IMR-90 (cell line): ENCODE results near the gene NGEF. TPM values are rescaled to one million over a fixed set of nuclear protein-coding genes. Genes with fewer than 3 reads are reported as not detected.

Experiments
- ATAC-seq: fragments of 200-7000 bp; cut with Tn5 transposase; 2 replicates; pipeline ENCODE4 v1.9.1; 2020; ENCODE audit warnings: low read depth, mild to moderate bottlenecking, moderate library complexity
- BruUV-seq: library from RNA; stranded (reverse); fragments of 400-500 nt; replicated peaks from 2 replicates; lab custom pipeline; 2021; lab: Mats Ljungman, UMichigan
- CTCF ChIA-PET: fragments of 300-600 bp; formaldehyde crosslinking; extraction: SDS; loops from one replicate; lab custom pipeline; 2021; ENCODE audit warnings: antibody characterized with exemption; lab: Yijun Ruan, JAX
- POLR2A ChIA-PET: fragments of 300-600 bp; sonication (Branson Sonifier 250); formaldehyde crosslinking; loops from one replicate; lab custom pipeline; 2022; ENCODE audit warnings: antibody characterized with exemption; ENCODE audit not compliant: unreplicated experiment; lab: Charles Lee
- DNase-seq: peaks from one replicate; pipeline ENCODE4 v3.0.0; 2013
- H2AFZ ChIP-seq: replicated peaks from 2 replicates; pipeline ENCODE3; 2013; ENCODE audit warnings: low read length, mild to moderate bottlenecking; ENCODE audit not compliant: poor library complexity
- H2AK5ac ChIP-seq: 2 replicates; pipeline ENCODE4 v1.6.1; 2013; ENCODE audit warnings: low read depth, low read length, inconsistent platforms
- H2AK9ac ChIP-seq: replicated peaks from 2 replicates; pipeline ENCODE3; 2013; ENCODE audit warnings: mild to moderate bottlenecking, low read depth, low read length, moderate library complexity; ENCODE audit not compliant: poor library complexity
- H2BK120ac ChIP-seq: 2 replicates; pipeline ENCODE4 v1.6.1; 2013; ENCODE audit warnings: low read depth, low read length, inconsistent platforms
- H2BK15ac ChIP-seq: 3 replicates; pipeline ENCODE4 v1.6.1; 2013; ENCODE audit warnings: low read depth, low read length, inconsistent platforms
- H2BK20ac ChIP-seq: 2 replicates; pipeline ENCODE4 v1.6.1; 2013; ENCODE audit warnings: low read depth, mild to moderate bottlenecking, inconsistent platforms, low read length, moderate library complexity
- H2BK5ac ChIP-seq: 2 replicates; pipeline ENCODE4 v1.6.1; 2013; ENCODE audit warnings: mild to moderate bottlenecking, low read depth, low read length, inconsistent platforms; ENCODE audit not compliant: poor library complexity, severe bottlenecking
- H3K14ac ChIP-seq: replicated peaks from 2 replicates; pipeline ENCODE4 v1.6.1; 2013; ENCODE audit warnings: low read depth, low read length, inconsistent platforms
- H3K18ac ChIP-seq: 2 replicates; pipeline ENCODE4 v1.6.1; 2013; ENCODE audit warnings: low read depth, low read length, control low read depth
- H3K23ac ChIP-seq: 2 replicates; pipeline ENCODE4 v1.6.1; 2013; ENCODE audit warnings: low read depth, low read length, inconsistent platforms
- H3K27ac ChIP-seq: 2 replicates; pipeline ENCODE4 v1.5.1; 2013; ENCODE audit warnings: mild to moderate bottlenecking, control low read depth, low read length; ENCODE audit not compliant: insufficient read depth
- H3K27me3 ChIP-seq: 2 replicates; pipeline ENCODE4 v1.6.1; 2013; ENCODE audit warnings: low read length; ENCODE audit not compliant: control insufficient read depth, insufficient read depth
- H3K36me3 ChIP-seq: 2 replicates; pipeline ENCODE4 v1.6.1; 2013; ENCODE audit warnings: low read length, mixed read lengths; ENCODE audit not compliant: control insufficient read depth, insufficient read depth
- H3K4ac ChIP-seq: 2 replicates; pipeline ENCODE4 v1.6.1; 2013; ENCODE audit warnings: low read depth, low read length, inconsistent platforms
- H3K4me1 ChIP-seq: 2 replicates; pipeline ENCODE4 v1.6.1; 2013; ENCODE audit warnings: low read length, mixed read lengths; ENCODE audit not compliant: control insufficient read depth, insufficient read depth
- H3K4me2 ChIP-seq: 2 replicates; pipeline ENCODE4 v1.6.1; 2013; ENCODE audit warnings: low read depth, mild to moderate bottlenecking, control low read depth, low read length, moderate library complexity
- H3K4me3 ChIP-seq: 2 replicates; pipeline ENCODE4 v1.5.1; 2013; ENCODE audit warnings: low read depth, mild to moderate bottlenecking, control low read depth, low read length, moderate library complexity; ENCODE audit not compliant: insufficient read depth
- H3K56ac ChIP-seq: 2 replicates; pipeline ENCODE4 v1.6.1; 2013; ENCODE audit warnings: low read length, inconsistent platforms; ENCODE audit not compliant: insufficient read depth; ENCODE audit errors: extremely low read depth
- H3K79me1 ChIP-seq, 2 experiments: 2 replicates each; pipeline ENCODE4 v1.6.1; 2013; ENCODE audit warnings: low read length in 2 of 2, inconsistent platforms in 1 of 2, low read depth in 1 of 2
- H3K9ac ChIP-seq: 2 replicates; pipeline ENCODE4 v1.6.1; 2013; ENCODE audit warnings: low read depth, low read length, control low read depth
- H3K9me1 ChIP-seq: 2 replicates; pipeline ENCODE4 v1.6.1; 2013; ENCODE audit warnings: low read length, inconsistent platforms; ENCODE audit not compliant: insufficient read depth
- H3K9me3 ChIP-seq: 2 replicates; pipeline ENCODE4 v1.6.1; 2013; ENCODE audit warnings: low read length; ENCODE audit not compliant: control insufficient read depth, insufficient read depth
- H4K20me1 ChIP-seq: 2 replicates; pipeline ENCODE4 v1.6.1; 2013; ENCODE audit warnings: low read length, inconsistent platforms; ENCODE audit not compliant: insufficient read depth
- H4K5ac ChIP-seq: 2 replicates; pipeline ENCODE4 v1.6.1; 2013; ENCODE audit warnings: mild to moderate bottlenecking, low read depth, low read length, control low read depth
- H4K8ac ChIP-seq, 2 experiments: 2 replicates each; pipeline ENCODE4 v1.6.1; 2013; ENCODE audit warnings: low read depth in 2 of 2, low read length in 2 of 2, control low read depth in 1 of 2, inconsistent platforms in 1 of 2
- H4K91ac ChIP-seq: 2 replicates; pipeline ENCODE4 v1.6.1; 2013; ENCODE audit warnings: low read depth, low read length, inconsistent platforms; ENCODE audit not compliant: insufficient read depth
- CEBPB ChIP-seq: IDR thresholded peaks from 2 replicates; pipeline ENCODE4 v1.6.1; 2012; ENCODE audit warnings: low read depth, low read length, improper control_type of control experiment
- CHD1 ChIP-seq: IDR thresholded peaks from 2 replicates; pipeline ENCODE4 v1.6.1; 2012; ENCODE audit warnings: low read depth, low read length, improper control_type of control experiment
- CTCF ChIP-seq: conservative IDR thresholded peaks from 2 replicates; pipeline ENCODE4 v1.5.1; 2012; ENCODE audit warnings: mild to moderate bottlenecking, low read depth, low read length, improper control_type of control experiment
- ELK1 ChIP-seq: fragments of 150-350 bp; IDR thresholded peaks from 2 replicates; pipeline ENCODE4 v1.6.1; 2016; ENCODE audit warnings: low read depth, mild to moderate bottlenecking, low read length, moderate library complexity, borderline replicate concordance
- FOS ChIP-seq: fragments of 150-350 bp; IDR thresholded peaks from 2 replicates; pipeline ENCODE4 v1.6.1; 2016; ENCODE audit warnings: low read depth, low read length
- MAZ ChIP-seq: IDR thresholded peaks from 2 replicates; pipeline ENCODE4 v1.6.1; 2012; ENCODE audit warnings: low read depth, mild to moderate bottlenecking, low read length, improper control_type of control experiment, moderate library complexity, borderline replicate concordance
- MXI1 ChIP-seq: IDR thresholded peaks from 2 replicates; pipeline ENCODE4 v1.6.1; 2012; ENCODE audit warnings: low read depth, mild to moderate bottlenecking, low read length, moderate library complexity, borderline replicate concordance
- POLR2A ChIP-seq: IDR thresholded peaks from 2 replicates; pipeline ENCODE4 v1.6.1; 2012; ENCODE audit warnings: mild to moderate bottlenecking, low read depth, low read length
- RFX5 ChIP-seq: IDR thresholded peaks from 2 replicates; pipeline ENCODE4 v1.8.0; 2012; ENCODE audit warnings: low read depth, mild to moderate bottlenecking, low read length, moderate library complexity
- USF2 ChIP-seq: fragments of 150-350 bp; IDR thresholded peaks from 2 replicates; pipeline ENCODE4 v1.6.1; 2017; ENCODE audit warnings: mild to moderate bottlenecking, antibody characterized with exemption, low read length, low read depth
- WGBS, 2 experiments: methylation state at CpG; one replicate each; pipeline versions ENCODE4 v1.1.5 to v1.1.7; 2013; ENCODE audit warnings: missing lambda C conversion rate in 2 of 2; ENCODE audit not compliant: insufficient read length in 1 of 2; ENCODE audit errors: extremely low coverage in 2 of 2; 5-methylcytosine and 5-hydroxymethylcytosine counted together
- dilution Hi-C: fragments of 300-500 bp; cut with HindIII; formaldehyde crosslinking; loops from one replicate; pipeline ENCODE4 v1.14.3; 2018; ENCODE audit warnings: low sequenced_read_pairs; ENCODE audit not compliant: unreplicated experiment
- in situ Hi-C: fragments of 300-500 bp; cut with MboI; formaldehyde crosslinking; loops from 3 replicates; pipeline ENCODE4 v1.14.3; 2019; ENCODE audit warnings: low sequenced_read_pairs, inconsistent platforms, mixed read lengths
- intact Hi-C: fragments of 100-400 bp; cut with micrococcal nuclease; formaldehyde crosslinking; loops from 2 replicates; pipeline ENCODE4 v1.10.0; 2022
- polyA plus RNA-seq, 3 experiments: library from polyadenylated mRNA; depleted of rRNA; stranded (reverse); fragments of >200 nt; gene quantifications; 2 replicates each; pipeline ENCODE4 v1.2.3, GENCODE V29; 2012; ENCODE audit warnings: low replicate concordance in 1 of 3
- total RNA-seq: library from RNA; depleted of rRNA; stranded (reverse); fragments of >200 nt; gene quantifications from 2 replicates; pipeline ENCODE4 v1.2.3, GENCODE V29; 2012

Gene NGEF
- total and polyA plus RNA-seq, 2 of the 4 experiments (the other 2 are of a cell fraction), result 1.1 to 1.7 TPM

GRCh38 chr2:233039846-233040530 is 26.9 kb upstream of the NGEF start:
- in situ Hi-C loops, result no loop called here

More at GRCh38 chr2:233039846-233040530, 26.9 kb upstream of the NGEF start:
- H2AK9ac ChIP-seq, result no peak overlapping the region
- no peak overlapping the region for H3K9ac ChIP-seq
- WGBS, 2 experiments, result no CpG with 5 or more reads among the region's 10 CpGs
- DNase-seq (no peak), ATAC-seq (no peak)
- H3K56ac ChIP-seq, result no peak overlapping the region
- TF ChIP-seq MXI1 (no peak), CHD1 (no peak), MAZ (no peak), CTCF (no peak), FOS (no peak), CEBPB (no peak), POLR2A (no peak), RFX5 (no peak), USF2 (no peak), ELK1 (no peak)
- H2BK5ac ChIP-seq, result no peak overlapping the region
- BruUV-seq, result no TSS peak
- H3K36me3 ChIP-seq, result no peaks in the 10 kb centered on the region
- H3K4ac ChIP-seq, result no peak overlapping the region
- POLR2A ChIA-PET, result no interaction called here
- H3K23ac ChIP-seq, result no peak overlapping the region
- H2AFZ ChIP-seq, result no peak overlapping the region
- dilution Hi-C loops, result no loop called here
- no peak overlapping the region for H3K4me3 ChIP-seq
- no peak overlapping the region for H3K14ac ChIP-seq
- no peak overlapping the region for H3K4me2 ChIP-seq
- H3K27me3 ChIP-seq, result peaks cover 33% of the 10 kb centered on the region
- H2AK5ac ChIP-seq, result no peak overlapping the region
- intact Hi-C loops, result no loop called here
- H3K79me1 ChIP-seq, result no peaks in the 10 kb centered on the region
- H2BK15ac ChIP-seq, result no peak overlapping the region
- H3K18ac ChIP-seq, result no peak overlapping the region
- peaks cover 8% of the 10 kb centered on the region; the same call in 1 of the 2 replicates for H3K9me1 ChIP-seq
- peaks cover 4% of the 10 kb centered on the region; the same call in 1 of the 2 replicates for H3K9me3 ChIP-seq
- no peak overlapping the region for H4K5ac ChIP-seq
- no peaks in the 10 kb centered on the region for H4K20me1 ChIP-seq
- H2BK120ac ChIP-seq, result no peak overlapping the region
- H2BK20ac ChIP-seq, result no peak overlapping the region
- no peaks in the 10 kb centered on the region for H3K4me1 ChIP-seq
- H3K27ac ChIP-seq, result no peak overlapping the region
- CTCF ChIA-PET, result no interaction called here
- no peak overlapping the region for H4K91ac ChIP-seq
- H4K8ac ChIP-seq, result no peak overlapping the region
